ENCODE measurements around the gene SLC8A2. TPM values are rescaled to one million over a fixed set of nuclear protein-coding genes. Genes with fewer than 3 reads are reported as not detected.

SLC8A2 gene
- total and polyA plus RNA-seq, 10 of the 15 experiments (the other 5 are each of a cell fraction or from before 2014, with no cell fraction given): not detected

- no peak for TF ChIP-seq MLLT1 (IDR thresholded peaks at IDR 0.05)
- TF ChIP-seq HSF1 (IDR thresholded peaks at IDR 0.05; ENCODE audit: low read depth, low read length): no peak
- TF ChIP-seq EGR1 (IDR thresholded peaks at IDR 0.05; ENCODE audit: borderline replicate concordance in 1 of 2, low read depth in 2 of 2, low read length in 2 of 2): no peak
- TF ChIP-seq PRDM15 (CRISPR knock-in tag; IDR thresholded peaks at IDR 0.05): no peak
- TF ChIP-seq SREBF2 (IDR thresholded peaks at IDR 0.05; ENCODE audit: low read length): no peak
- no peak for TF ChIP-seq IKZF1 (conservative IDR thresholded peaks at IDR 0.05)
- TF ChIP-seq ZBTB40 (IDR thresholded peaks at IDR 0.05; ENCODE audit: borderline replicate concordance): no peak
- TF ChIP-seq STAT3 (IDR thresholded peaks at IDR 0.05; ENCODE audit: low read depth, low read length): no peak
- no peak for TF ChIP-seq RFX5 (IDR thresholded peaks at IDR 0.05; ENCODE audit: low read depth, low read length)
- TF ChIP-seq RAD51 (IDR thresholded peaks at IDR 0.05): no peak
- TF ChIP-seq SMAD5 (IDR thresholded peaks at IDR 0.05; ENCODE audit: low read depth): no peak
- TF ChIP-seq MAX (IDR thresholded peaks at IDR 0.05; ENCODE audit: low read depth, low read length): no peak
- no peak for TF ChIP-seq TCF12 (IDR thresholded peaks at IDR 0.05; ENCODE audit: low read depth, low read length)
- TF ChIP-seq POLR2A (IDR thresholded peaks at IDR 0.05; ENCODE audit: low read depth, low read length): no peak
- no peak for TF ChIP-seq TARDBP (IDR thresholded peaks at IDR 0.05; ENCODE audit: borderline replicate concordance)
- TF ChIP-seq IRF3 (IDR thresholded peaks at IDR 0.05): no peak
- no peak for TF ChIP-seq GATAD2B (conservative IDR thresholded peaks at IDR 0.05; ENCODE audit: low read depth)
Observed at GRCh38 chr19:47436712-47437401, 34.8 kb downstream of the SLC8A2 start (continued).
